HFFc6 (cell line): ENCODE data around the gene RPS6KL1. TPM values are rescaled to one million over a fixed set of nuclear protein-coding genes. Genes with fewer than 3 reads are reported as not detected.

Source experiments
- DNase-seq: peaks from one replicate; pipeline ENCODE4 v3.0.0-alpha.2; 2018
- H3K27ac Mint-ChIP-seq: 2 replicates; pipeline ENCODE4 v1.8.0; 2020; ENCODE audit warnings: mild to moderate bottlenecking, mixed read lengths
- H3K27me3 Mint-ChIP-seq: 2 replicates; pipeline ENCODE4 v1.8.0; 2021; ENCODE audit warnings: mild to moderate bottlenecking, moderate library complexity, mixed read lengths; ENCODE audit not compliant: insufficient read depth
- H3K36me3 Mint-ChIP-seq: 2 replicates; pipeline ENCODE4 v1.8.0; 2021; ENCODE audit warnings: low read depth, mixed read lengths
- H3K4me1 Mint-ChIP-seq: 2 replicates; pipeline ENCODE4 v1.8.0; 2020; ENCODE audit warnings: low read depth, mixed read lengths
- H3K4me3 Mint-ChIP-seq: 2 replicates; pipeline ENCODE4 v1.8.0; 2020; ENCODE audit warnings: mild to moderate bottlenecking, moderate library complexity, mixed read lengths
- H3K9me3 Mint-ChIP-seq: 2 replicates; pipeline ENCODE4 v1.8.0; 2020; ENCODE audit warnings: mild to moderate bottlenecking, mixed read lengths
- CTCF ChIP-seq: fragments of 200-600 bp; sonication (generic); IDR thresholded peaks from 2 replicates; pipeline ENCODE4 v1.5.0; 2021; ENCODE audit warnings: antibody characterized with exemption, mild to moderate bottlenecking
- total RNA-seq, 6 experiments: library from RNA; stranded (reverse); fragmentation: NEBNext Ultra II Directional; extraction: Animal tissue kit (Norgen Biotek cat#: 25700); gene quantifications; 2 replicates in 1 of 6; 3 replicates in 5 of 6; pipeline ENCODE4 v1.2.3, GENCODE V29; 2021

Gene RPS6KL1
- total RNA-seq, 6 experiments from 2014 or later, result 0.78 to 1.1 (median 1.0) TPM

GRCh38 chr14:74954947-74955228 is 31.8 kb upstream of the RPS6KL1 start:
- no peak for TF ChIP-seq CTCF
- Mint-ChIP-seq H3K4me1 (no peaks in the 10 kb centered on the region), H3K9me3 (no peaks in the 10 kb centered on the region), H3K36me3 (no peaks in the 10 kb centered on the region), H3K27ac (no peak overlapping the region), H3K27me3 (peaks cover 10% of the 10 kb centered on the region), H3K4me3 (peak overlapping the region; percentile 67)
- no peak for DNase-seq

GRCh38 chr14:74954232-74954946 is 31.3 kb upstream of the RPS6KL1 start:
- H3K9me3 Mint-ChIP-seq, result no peaks in the 10 kb centered on the region
- H3K36me3 Mint-ChIP-seq, result no peaks in the 10 kb centered on the region
- no peak for TF ChIP-seq CTCF
- H3K27me3 Mint-ChIP-seq, result peaks cover 10% of the 10 kb centered on the region
- H3K4me1 Mint-ChIP-seq, result no peaks in the 10 kb centered on the region
- H3K4me3 Mint-ChIP-seq, result no peak overlapping the region; the same call in 1 of the 2 replicates
- no peak overlapping the region for H3K27ac Mint-ChIP-seq
- no peak for DNase-seq

GRCh38 chr14:74953686-74954085 is 30.6 kb upstream of the RPS6KL1 start:
- H3K36me3 Mint-ChIP-seq, result no peaks in the 10 kb centered on the region
- H3K27ac Mint-ChIP-seq, result no peak overlapping the region
- peaks cover 10% of the 10 kb centered on the region for H3K27me3 Mint-ChIP-seq
- H3K9me3 Mint-ChIP-seq, result no peaks in the 10 kb centered on the region
- H3K4me1 Mint-ChIP-seq, result peaks cover 3% of the 10 kb centered on the region; the same call in 1 of the 2 replicates
- no peak for TF ChIP-seq CTCF
- H3K4me3 Mint-ChIP-seq, result no peak overlapping the region
- DNase-seq, result no peak

- Mint-ChIP-seq H3K4me3 (no peak overlapping the region), H3K27ac (no peak overlapping the region; the same call in 1 of the 2 replicates)
Measured at GRCh38 chr14:74952697-74953484, 29.8 kb upstream of the RPS6KL1 start.

GRCh38 chr14:74952180-74952665 is 29.2 kb upstream of the RPS6KL1 start:
- Mint-ChIP-seq H3K9me3 (no peaks in the 10 kb centered on the region), H3K4me3 (no peak overlapping the region)
- DNase-seq, result no peak

More at GRCh38 chr14:74952697-74953484, 29.8 kb upstream of the RPS6KL1 start:
- TF ChIP-seq CTCF, result no peak
- Mint-ChIP-seq H3K9me3 (no peaks in the 10 kb centered on the region), H3K27me3 (peaks cover 7% of the 10 kb centered on the region), H3K36me3 (no peaks in the 10 kb centered on the region), H3K4me1 (peaks cover 5% of the 10 kb centered on the region; the same call in 1 of the 2 replicates)
- no peak for DNase-seq

More at GRCh38 chr14:74952180-74952665, 29.2 kb upstream of the RPS6KL1 start:
- TF ChIP-seq CTCF, result no peak
- Mint-ChIP-seq H3K36me3 (no peaks in the 10 kb centered on the region), H3K4me1 (peaks cover 5% of the 10 kb centered on the region; the same call in 1 of the 2 replicates), H3K27me3 (peaks cover 7% of the 10 kb centered on the region), H3K27ac (no peak overlapping the region; the same call in 1 of the 2 replicates)
